Measurements from ENCODE around the gene GOLGA6D.
"Not testable (repeated sequence)": the region's sequence is repeated elsewhere in the genome, so short reads cannot be mapped to it uniquely, and the experiment has no call there.

Gene GOLGA6D

DNA sequence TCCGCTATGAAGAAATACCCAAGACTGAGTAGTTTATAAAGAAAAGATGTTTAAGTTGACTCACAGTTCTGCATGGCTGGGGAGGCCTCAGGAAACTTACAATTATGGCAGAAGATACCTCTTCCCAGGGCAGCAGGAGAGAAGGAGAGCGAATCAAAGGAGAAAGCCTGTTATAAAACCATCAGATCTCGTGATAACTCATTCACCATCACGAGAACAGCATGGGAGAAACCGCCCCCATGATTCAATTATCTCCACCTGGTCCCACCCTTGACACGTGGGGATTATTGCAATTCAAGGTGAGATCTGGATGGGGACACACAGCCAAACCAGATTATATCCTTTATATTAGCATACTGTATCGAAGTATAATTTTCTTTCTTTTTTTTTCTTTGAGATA lies 49.5 kb downstream of the GOLGA6D start:
- not testable (repeated sequence) for DNase-seq (ENCODE audit: low read depth)

DNA sequence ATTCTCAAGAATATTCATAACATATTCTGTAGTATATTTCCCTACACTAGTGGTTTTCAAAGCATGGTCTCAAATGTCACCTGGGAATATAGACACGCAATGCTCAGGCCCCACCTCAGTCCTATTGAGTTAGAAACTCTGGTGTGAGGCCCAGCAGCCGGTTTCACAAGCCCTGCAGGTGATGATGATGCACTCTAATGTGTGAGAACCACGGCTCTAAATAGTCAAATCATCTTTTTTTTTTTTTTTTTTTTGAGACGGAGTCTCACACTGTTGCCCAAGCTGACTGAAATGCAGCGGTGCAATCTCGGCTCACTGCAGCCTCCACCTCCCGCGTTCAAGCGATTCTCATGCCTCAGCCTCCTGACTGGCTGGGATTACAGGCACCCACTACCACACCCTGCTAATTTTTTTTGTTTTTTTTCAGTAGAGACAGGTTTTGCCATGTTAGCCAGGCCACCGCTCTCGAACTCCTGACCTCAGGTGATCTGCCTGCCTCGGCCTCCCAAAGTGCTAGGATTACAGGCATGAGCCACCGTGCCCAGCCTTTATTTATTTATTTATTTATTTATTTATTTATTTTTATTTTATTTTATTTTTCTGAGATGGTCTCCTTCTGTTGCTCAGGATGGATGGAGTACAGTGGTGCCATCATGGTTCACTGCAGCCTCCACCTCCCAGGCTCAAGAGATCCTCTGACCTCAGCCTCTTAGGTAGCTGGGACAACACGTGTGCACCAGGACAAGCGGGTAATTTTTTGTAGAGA lies 51.2 kb downstream of the GOLGA6D start:
- not testable (repeated sequence) for DNase-seq (ENCODE audit: low read depth)

DNA sequence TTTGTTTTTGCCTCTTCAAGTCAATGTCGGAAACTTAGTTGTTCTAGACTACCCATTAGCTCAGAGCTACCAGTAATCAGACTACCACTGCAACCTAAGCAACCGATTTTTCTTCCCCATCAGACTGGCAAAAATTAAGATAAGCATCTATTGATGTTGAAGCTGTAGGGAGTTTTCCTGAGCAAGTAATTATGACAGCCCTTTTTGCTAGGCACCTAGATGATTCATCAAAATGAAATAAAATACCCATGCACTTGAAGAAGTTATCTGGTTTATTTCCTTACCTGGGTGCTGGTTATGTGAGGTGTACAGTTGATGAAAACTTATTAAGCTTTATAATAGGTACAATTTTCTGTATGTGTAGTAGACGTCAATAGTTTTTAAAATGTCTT lies 52.7 kb downstream of the GOLGA6D start:
- DNase-seq (ENCODE audit: low read depth), result no peak

DNA sequence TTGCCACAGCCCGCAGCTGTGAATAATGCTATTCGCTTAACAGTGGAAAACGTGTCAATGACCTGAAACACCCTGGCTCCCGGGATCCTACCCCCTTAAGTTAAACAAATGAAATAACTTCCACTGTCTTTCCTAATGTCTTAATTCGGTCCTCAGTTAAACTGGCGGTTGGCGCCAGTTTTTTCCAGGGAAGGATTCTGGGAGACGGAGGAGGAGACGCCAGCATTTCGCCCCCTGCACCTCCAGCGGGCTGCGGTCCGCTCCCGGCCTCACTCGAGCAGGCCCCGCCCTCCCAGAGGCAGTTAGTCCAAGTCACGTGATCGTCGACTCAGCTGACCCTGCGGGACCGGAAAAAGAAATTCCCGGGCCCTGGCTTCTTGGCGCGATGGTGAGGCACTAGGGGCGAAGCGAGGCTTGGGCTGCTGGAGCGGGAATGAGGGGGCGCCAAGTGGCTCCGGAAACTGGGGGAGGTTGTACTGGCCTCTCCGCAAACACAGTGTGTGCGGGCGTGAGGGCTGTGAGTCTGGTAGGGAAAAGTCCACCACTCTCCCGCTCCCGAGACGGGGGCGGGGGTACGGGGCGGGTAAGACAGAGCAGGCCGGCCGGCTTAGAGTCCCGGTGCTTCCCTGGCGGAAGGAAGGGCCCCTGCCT lies 53.2 kb downstream of the GOLGA6D start, which contains the start of gene COMMD4:
Gene COMMD4, plus strand, starts transcription at position 359 of the 651 bp plus-strand sequence. Its CDS starts 27 bp downstream, at position 386.
- peak; percentile 58 for DNase-seq (ENCODE audit: low read depth)

DNA sequence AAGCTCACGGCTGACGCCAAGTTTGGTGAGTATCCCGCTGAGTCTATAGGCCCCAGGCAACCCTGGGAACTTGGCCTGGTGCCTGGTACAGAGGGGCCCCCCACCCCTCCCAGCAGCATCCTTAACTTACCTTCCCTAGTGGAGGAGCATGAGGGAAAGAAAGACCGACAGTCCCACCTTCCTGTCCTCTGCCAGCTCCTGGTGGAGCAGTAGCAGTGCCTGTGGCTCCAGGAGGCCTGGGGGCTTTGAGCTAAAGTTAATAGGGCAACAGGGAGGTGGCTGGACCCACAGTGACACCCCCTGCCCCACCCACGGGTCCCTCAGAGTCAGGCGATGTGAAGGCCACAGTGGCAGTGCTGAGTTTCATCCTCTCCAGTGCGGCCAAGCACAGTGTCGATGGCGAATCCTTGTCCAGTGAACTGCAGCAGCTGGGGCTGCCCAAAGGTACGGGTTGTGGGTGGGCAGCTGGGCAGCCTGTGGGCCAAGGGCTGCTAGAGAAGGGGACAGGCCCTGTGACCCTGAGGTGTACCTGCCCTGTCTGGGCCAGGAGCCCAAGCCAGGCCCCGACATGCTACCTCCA lies 56.1 kb downstream of the GOLGA6D start:
- no peak for DNase-seq (ENCODE audit: low read depth)

DNA sequence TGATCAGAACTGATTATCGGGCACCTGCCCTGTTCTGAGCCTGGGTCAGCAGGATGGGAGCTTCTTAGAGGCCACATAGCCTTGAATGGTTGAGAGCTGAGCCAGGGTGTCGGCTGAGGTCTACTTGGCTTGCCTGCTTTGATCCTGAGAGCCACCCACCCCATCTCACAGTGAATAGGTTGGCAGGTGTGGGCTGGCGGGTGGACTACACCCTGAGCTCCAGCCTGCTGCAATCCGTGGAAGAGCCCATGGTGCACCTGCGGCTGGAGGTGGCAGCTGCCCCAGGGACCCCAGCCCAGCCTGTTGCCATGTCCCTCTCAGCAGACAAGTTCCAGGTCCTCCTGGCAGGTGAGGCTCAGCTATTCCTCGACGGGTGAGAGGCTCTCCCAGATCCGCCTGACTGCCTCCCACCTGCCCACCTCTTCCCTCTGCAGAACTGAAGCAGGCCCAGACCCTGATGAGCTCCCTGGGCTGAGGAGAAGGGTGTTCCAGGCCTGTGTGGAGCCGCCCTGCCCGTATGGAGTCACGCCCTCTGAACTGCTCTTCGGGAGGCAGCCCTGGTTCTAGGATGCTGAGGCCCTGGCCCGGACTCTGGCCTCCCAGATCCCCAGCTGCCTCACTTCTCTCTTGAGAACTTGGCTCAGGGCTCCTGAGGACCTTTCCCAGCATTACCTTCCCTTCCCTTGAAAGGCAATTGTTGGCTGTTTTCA lies 57.1 kb downstream of the GOLGA6D start:
- no peak for DNase-seq (ENCODE audit: low read depth)

DNA sequence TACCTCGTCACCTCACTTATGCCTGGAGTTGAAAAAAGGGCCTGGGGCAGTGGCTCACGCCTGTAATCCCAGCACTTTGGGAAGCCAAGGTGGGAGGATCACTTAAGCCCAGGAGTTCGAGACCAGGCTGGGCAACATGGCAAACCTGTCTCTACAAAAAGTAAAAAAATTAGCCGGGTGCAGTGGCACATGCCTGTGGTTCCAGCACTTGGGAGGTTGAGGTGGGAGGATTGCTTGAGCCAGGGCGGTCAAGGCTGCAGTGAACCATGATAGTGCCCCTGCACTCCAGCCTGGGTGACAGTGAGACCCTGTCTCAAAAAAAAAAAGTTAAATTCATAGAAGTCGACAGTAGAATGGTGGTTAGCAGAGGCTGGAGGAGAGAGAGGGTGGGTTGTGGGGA lies 59.6 kb downstream of the GOLGA6D start:
- DNase-seq (ENCODE audit: low read depth), result no peak

DNA sequence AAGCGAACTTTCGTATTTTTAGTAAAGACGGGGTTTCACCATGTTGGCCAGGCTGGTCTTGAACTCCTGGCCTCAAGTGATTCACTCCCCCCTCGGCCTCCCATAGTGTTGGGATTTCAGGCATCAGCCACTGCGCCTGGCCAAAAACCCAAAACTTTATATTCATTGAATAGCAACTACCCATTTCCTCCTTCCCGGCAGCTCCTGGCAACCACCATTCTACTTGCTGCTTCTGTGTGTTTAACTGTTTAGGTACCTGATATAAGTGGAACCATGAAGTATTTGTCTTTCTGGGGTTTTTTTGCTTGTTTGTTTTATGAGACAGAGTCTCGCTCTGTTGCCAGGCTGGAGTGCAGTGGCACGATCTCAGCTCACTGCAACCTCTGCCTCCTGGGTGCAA lies 61.3 kb downstream of the GOLGA6D start:
- not testable (repeated sequence) for DNase-seq (ENCODE audit: low read depth)

Data from T-helper 22 cell (primary cell).